Measurements from ENCODE around the gene SBK3.
"Not testable (repeated sequence)": the region's sequence is repeated elsewhere in the genome, so short reads cannot be mapped to it uniquely, and the experiment has no call there.

Gene SBK3

GRCh38 chr19:55516878-55517620, 28.3 kb downstream of the SBK3 start:
- peak; percentile 100 for ATAC-seq

GRCh38 chr19:55508120-55508519, 37.2 kb downstream of the SBK3 start:
- no peak for ATAC-seq

GRCh38 chr19:55504981-55505380, 40.4 kb downstream of the SBK3 start:
- ATAC-seq: no peak

- ATAC-seq: no peak
These were observed 41.1 kb downstream of the SBK3 start for GRCh38 chr19:55504252-55504603.

GRCh38 chr19:55503502-55504251, 41.7 kb downstream of the SBK3 start:
- ATAC-seq: peak; percentile 94 to 95

DNA sequence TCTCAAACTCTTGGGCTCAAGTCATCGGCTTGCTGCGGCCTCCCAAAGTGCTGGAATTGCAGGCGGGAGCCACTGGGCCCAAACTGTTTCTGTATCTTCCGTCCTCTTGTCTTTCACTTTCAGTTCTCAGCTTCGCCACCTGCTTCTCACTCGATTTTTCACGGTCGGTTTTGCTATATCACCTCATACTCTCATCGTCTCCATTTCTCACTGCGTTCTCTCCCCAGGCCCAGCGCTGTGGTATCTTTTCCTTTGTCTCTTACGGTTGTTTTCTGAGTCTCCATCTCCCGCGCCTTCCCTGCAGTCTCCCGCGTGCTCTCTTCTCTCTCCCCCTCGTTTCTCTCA, 42.2 kb downstream of the SBK3 start:
- no peak for ATAC-seq

- no peak for ATAC-seq
These were observed 43.0 kb downstream of the SBK3 start for GRCh38 chr19:55502197-55502952.

DNA sequence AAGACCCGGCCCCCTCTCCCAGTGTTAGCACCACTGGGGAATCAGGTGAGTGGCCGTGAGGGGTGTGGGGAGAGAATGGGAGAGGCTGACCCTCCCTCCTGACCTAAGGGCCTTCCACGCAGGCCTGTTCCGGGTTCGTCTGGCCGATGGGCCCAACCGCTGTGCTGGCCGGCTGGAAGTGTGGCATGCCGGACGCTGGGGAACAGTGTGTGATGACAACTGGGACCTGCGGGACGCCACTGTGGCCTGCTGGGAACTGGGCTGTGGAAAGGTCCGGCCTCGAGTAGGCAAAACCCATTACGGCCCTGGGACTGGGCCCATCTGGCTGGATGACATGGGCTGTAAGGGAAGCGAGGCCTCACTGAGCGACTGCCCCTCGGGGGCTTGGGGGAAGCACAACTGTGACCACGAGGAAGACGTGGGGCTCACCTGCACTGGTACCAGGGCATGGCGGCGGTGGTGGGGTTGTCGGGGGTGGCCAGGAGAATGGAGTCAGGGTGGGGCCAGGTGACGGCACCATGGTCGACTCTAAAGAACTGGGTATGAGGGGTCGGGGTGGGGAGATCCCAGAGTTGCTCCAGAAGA, 44.9 kb downstream of the SBK3 start:
- no peak for ATAC-seq

- no peak for ATAC-seq
These were observed 47.0 kb downstream of the SBK3 start for GRCh38 chr19:55498246-55498840.

- no peak for ATAC-seq
These were observed 47.6 kb downstream of the SBK3 start for GRCh38 chr19:55497763-55498162.

- not testable (repeated sequence) for ATAC-seq
These were observed 48.5 kb downstream of the SBK3 start for GRCh38 chr19:55496820-55497219.

GRCh38 chr19:55495646-55496349, 49.5 kb downstream of the SBK3 start:
- ATAC-seq: no peak

- peak; percentile 26 to 27 for ATAC-seq
These were observed 51.1 kb downstream of the SBK3 start for GRCh38 chr19:55494172-55494761.

DNA sequence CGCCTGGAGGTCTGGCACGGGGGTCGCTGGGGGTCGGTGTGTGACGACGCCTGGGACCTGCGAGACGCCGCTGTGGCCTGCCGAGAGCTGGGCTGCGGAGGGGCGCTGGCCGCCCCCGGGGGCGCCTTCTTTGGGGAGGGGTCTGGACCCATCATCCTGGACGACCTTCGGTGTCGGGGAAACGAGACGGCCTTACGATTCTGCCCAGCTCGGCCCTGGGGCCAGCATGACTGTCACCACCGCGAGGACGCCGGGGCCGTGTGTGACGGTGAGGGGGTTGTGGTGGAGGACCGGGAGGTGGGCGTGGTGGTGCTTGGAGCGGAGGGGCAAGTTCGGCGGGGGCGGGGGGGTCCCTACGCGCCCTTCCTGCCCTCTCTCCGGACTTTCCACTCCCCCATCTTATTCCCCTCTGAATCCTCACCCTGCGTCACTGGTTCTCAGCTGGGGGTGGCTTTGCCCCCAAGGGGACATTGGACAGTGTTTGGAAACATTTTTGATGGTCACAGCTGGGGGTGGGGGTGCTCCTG, 51.6 kb downstream of the SBK3 start:
- ATAC-seq: no peak

DNA sequence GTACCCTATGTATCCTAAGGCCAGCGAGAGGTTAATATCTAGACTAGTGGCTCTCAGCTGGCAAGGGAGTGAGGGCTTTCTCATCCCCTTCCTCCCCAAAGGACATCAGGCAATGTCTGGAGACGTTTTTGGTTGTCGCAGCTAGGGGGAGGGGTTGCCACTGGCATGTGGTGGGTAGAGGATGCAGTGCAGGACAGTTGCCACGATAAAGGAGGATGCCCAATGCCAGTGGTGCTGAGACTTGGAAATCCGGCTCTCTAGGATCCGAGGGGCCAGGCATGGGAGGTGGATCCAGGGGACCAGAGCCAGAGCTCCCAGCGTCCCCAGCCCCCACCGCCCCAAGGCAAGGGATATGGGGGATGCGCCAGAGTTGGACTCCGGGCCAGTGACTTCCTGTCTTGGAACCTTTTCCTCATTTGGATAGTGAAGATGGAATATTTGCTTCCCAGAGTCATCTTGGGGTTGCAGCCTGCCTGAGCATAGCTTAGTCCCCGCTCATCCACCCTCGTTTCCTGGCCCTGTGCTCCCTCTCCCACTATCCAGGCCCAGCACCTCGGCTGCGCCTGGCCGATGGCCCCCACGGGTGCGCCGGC, 52.2 kb downstream of the SBK3 start:
- ATAC-seq: no peak

DNA sequence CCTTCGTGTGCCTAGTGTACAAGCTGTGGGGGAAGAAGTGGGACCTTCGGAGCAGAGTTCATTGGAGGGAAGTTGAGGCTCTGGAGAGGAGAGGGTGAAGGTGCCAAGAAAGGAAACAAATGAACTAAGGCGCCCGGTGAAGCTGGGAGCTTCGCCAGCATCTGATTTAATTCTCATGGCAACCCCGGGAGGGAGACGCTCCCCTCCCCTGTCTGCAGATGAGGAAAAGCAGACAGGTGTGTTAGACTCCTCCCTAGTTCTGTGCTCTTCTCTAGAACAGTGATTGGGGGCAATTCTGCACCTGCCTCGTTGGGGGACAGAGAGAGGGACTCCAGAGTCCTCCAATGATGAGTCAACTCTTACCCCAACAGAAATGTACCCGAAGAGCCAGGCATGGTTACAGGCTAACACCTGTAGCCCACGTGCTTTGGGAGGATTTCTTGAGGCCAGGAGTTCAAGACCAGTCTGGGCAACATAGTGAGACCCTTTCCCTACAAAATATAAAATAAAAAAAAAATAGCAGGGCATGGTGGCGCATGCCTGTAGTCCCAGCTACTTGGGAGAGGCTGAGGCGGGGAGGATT, 52.9 kb downstream of the SBK3 start:
- no peak for ATAC-seq

DNA sequence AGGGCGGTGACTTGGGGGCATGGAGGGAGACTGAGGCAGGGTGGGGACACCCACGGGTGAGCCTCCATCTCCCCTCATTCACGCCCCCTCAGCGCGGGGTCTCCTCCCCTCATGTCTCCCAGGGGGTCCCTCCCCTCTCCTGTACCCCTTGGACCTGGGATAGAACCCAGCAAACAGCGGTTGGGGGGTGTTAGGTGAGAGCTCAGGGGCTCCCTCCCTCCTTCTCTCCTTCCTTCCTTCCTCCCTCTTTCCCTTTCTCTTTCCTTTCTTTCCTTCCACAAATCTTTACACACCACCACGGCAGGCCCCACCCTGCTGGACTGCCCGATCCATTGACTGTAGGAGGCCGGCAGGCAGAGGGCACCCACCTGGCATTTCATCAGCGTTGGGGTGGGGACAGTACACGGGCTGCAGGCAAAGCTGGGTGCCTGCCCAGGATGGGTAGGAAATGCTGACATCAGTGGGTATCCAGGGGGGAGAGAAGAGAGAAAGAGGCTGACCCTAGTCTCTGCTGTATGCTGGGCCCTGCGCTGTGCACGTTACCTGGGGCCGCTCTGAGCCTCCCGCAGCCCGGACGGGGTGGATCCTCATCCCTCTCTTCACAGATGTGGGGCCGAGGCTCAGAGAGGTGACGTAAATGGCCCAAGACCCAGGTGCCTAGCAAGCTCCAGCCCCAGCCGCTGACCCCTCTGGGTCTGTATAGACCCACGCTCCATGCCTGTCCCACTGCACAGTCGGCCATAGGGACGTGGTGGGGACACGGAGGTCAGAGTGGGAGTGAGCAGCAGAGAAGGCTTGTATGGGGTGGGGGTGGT, 53.6 kb downstream of the SBK3 start:
- no peak for ATAC-seq
